ENCODE results near the gene TTL. TPM values are rescaled to one million over a fixed set of nuclear protein-coding genes. Genes with fewer than 3 reads are reported as not detected.
"Not testable (repeated sequence)": the region's sequence is repeated elsewhere in the genome, so short reads cannot be mapped to it uniquely, and the experiment has no call there.

TTL gene
- total RNA-seq (2014; rRNA removed; shearing (Covaris generic); ENCODE audit: low replicate concordance), result 14.3 and 26.9 TPM in 2 replicates

GRCh38 chr2:112481528-112482233, at the start of gene TTL:
TTL (plus strand) TSS chr2:112482156; CDS start chr2:112482345, 189 bp downstream.
- peak; percentile 73 for DNase-seq (ENCODE audit: low read depth)
- in situ Hi-C loops (cut with HindIII; ENCODE audit: low pct_unique_long_range_greater_than_20kb, low sequenced_read_pairs), result no loop called here

GRCh38 chr2:112432390-112432734, 49.6 kb upstream of the TTL start:
- in situ Hi-C loops (cut with HindIII; ENCODE audit: low pct_unique_long_range_greater_than_20kb, low sequenced_read_pairs); DNase-seq (ENCODE audit: low read depth): not testable (repeated sequence)

GRCh38 chr2:112432735-112433479, 49.0 kb upstream of the TTL start:
- in situ Hi-C loops (cut with HindIII; ENCODE audit: low pct_unique_long_range_greater_than_20kb, low sequenced_read_pairs), result not testable (repeated sequence)
- peak; percentile 25 for DNase-seq (ENCODE audit: low read depth)

GRCh38 chr2:112433480-112433879, 48.5 kb upstream of the TTL start, which contains the start of gene RGPD8:
RGPD8 (minus strand) TSS chr2:112433645; CDS start chr2:112433453, 192 bp downstream.
- in situ Hi-C loops (cut with HindIII; ENCODE audit: low pct_unique_long_range_greater_than_20kb, low sequenced_read_pairs), result not testable (repeated sequence)
- peak; percentile 68 for DNase-seq (ENCODE audit: low read depth)

- in situ Hi-C loops (cut with HindIII; ENCODE audit: low pct_unique_long_range_greater_than_20kb, low sequenced_read_pairs), result no loop called here
- no peak for DNase-seq (ENCODE audit: low read depth)
Measured at GRCh38 chr2:112433932-112434730, 47.8 kb upstream of the TTL start.

GRCh38 chr2:112434890-112435715, 46.9 kb upstream of the TTL start:
- DNase-seq (ENCODE audit: low read depth); in situ Hi-C loops (cut with HindIII; ENCODE audit: low pct_unique_long_range_greater_than_20kb, low sequenced_read_pairs): not testable (repeated sequence)

- in situ Hi-C loops (cut with HindIII; ENCODE audit: low pct_unique_long_range_greater_than_20kb, low sequenced_read_pairs); DNase-seq (ENCODE audit: low read depth): not testable (repeated sequence)
Measured at GRCh38 chr2:112435716-112436431, 46.1 kb upstream of the TTL start.

GRCh38 chr2:112436993-112437392, 45.0 kb upstream of the TTL start:
- in situ Hi-C loops (cut with HindIII; ENCODE audit: low pct_unique_long_range_greater_than_20kb, low sequenced_read_pairs); DNase-seq (ENCODE audit: low read depth): not testable (repeated sequence)

- DNase-seq (ENCODE audit: low read depth); in situ Hi-C loops (cut with HindIII; ENCODE audit: low pct_unique_long_range_greater_than_20kb, low sequenced_read_pairs): not testable (repeated sequence)
Measured at GRCh38 chr2:112437405-112437831, 44.5 kb upstream of the TTL start.

GRCh38 chr2:112438603-112439261, 43.2 kb upstream of the TTL start:
- in situ Hi-C loops (cut with HindIII; ENCODE audit: low pct_unique_long_range_greater_than_20kb, low sequenced_read_pairs); DNase-seq (ENCODE audit: low read depth): not testable (repeated sequence)

- in situ Hi-C loops (cut with HindIII; ENCODE audit: low pct_unique_long_range_greater_than_20kb, low sequenced_read_pairs); DNase-seq (ENCODE audit: low read depth): not testable (repeated sequence)
Measured at GRCh38 chr2:112444256-112444655, 37.7 kb upstream of the TTL start.

GRCh38 chr2:112449854-112450253, 32.1 kb upstream of the TTL start:
- in situ Hi-C loops (cut with HindIII; ENCODE audit: low pct_unique_long_range_greater_than_20kb, low sequenced_read_pairs), result no loop called here
- DNase-seq (ENCODE audit: low read depth), result no peak

GRCh38 chr2:112451317-112451716, 30.6 kb upstream of the TTL start:
- DNase-seq (ENCODE audit: low read depth), result no peak
- in situ Hi-C loops (cut with HindIII; ENCODE audit: low pct_unique_long_range_greater_than_20kb, low sequenced_read_pairs), result no loop called here

GRCh38 chr2:112454586-112454985, 27.4 kb upstream of the TTL start:
- in situ Hi-C loops (cut with HindIII; ENCODE audit: low pct_unique_long_range_greater_than_20kb, low sequenced_read_pairs), result no loop called here
- DNase-seq (ENCODE audit: low read depth), result no peak

- in situ Hi-C loops (cut with HindIII; ENCODE audit: low pct_unique_long_range_greater_than_20kb, low sequenced_read_pairs), result no loop called here
Measured at GRCh38 chr2:112459372-112459771, 22.6 kb upstream of the TTL start.

GRCh38 chr2:112462178-112462577, 19.8 kb upstream of the TTL start:
- in situ Hi-C loops (cut with HindIII; ENCODE audit: low pct_unique_long_range_greater_than_20kb, low sequenced_read_pairs), result no loop called here

More at GRCh38 chr2:112459372-112459771, 22.6 kb upstream of the TTL start:
- no peak for DNase-seq (ENCODE audit: low read depth)

GRCh38 chr2:112463256-112463655, 18.7 kb upstream of the TTL start:
- DNase-seq (ENCODE audit: low read depth), result no peak
- in situ Hi-C loops (cut with HindIII; ENCODE audit: low pct_unique_long_range_greater_than_20kb, low sequenced_read_pairs), result no loop called here

More at GRCh38 chr2:112462178-112462577, 19.8 kb upstream of the TTL start:
- DNase-seq (ENCODE audit: low read depth), result no peak
